SU-DHL-6 (cell line): ENCODE data around the gene MRFAP1L1.

Experiments
- H2AFZ ChIP-seq: fragments of 200-600 bp; sonication (generic); 2 replicates; pipeline ENCODE4 v1.6.1; 2014; ENCODE audit warnings: low read depth, mild to moderate bottlenecking, moderate library complexity, mixed read lengths, antibody characterized with exemption, low read length; ENCODE audit not compliant: severe bottlenecking
- H3F3A ChIP-seq: fragments of 200-600 bp; shearing (Covaris generic); 2 replicates; pipeline ENCODE4 v1.6.0; 2016; ENCODE audit warnings: antibody characterized with exemption, mild to moderate bottlenecking; ENCODE audit not compliant: insufficient read depth
- H3K27ac ChIP-seq: fragments of 200-600 bp; sonication (generic); 2 replicates; pipeline ENCODE4 v1.5.1; 2016; ENCODE audit warnings: low read depth, mild to moderate bottlenecking, low read length, moderate library complexity, mixed read lengths
- H3K27me3 ChIP-seq: fragments of 200-600 bp; sonication (generic), shearing (Covaris generic); 2 replicates; pipeline ENCODE4 v1.6.0; 2014; ENCODE audit warnings: mild to moderate bottlenecking, low read length
- H3K36me3 ChIP-seq: fragments of 200-600 bp; sonication (generic); 2 replicates; pipeline ENCODE4 v1.6.1; 2014; ENCODE audit warnings: mild to moderate bottlenecking, low read length, mixed read lengths
- H3K4me2 ChIP-seq: fragments of 300-600, 200-600 bp; shearing (Covaris generic), sonication (generic); 2 replicates; pipeline ENCODE4 v1.6.0; 2014; ENCODE audit warnings: low read length, low read depth, mild to moderate bottlenecking; ENCODE audit not compliant: poor library complexity, severe bottlenecking
- H3K4me3 ChIP-seq: fragments of 200-600 bp; sonication (generic); 2 replicates; pipeline ENCODE4 v1.5.1; 2014; ENCODE audit warnings: antibody characterized with exemption, low read length, mild to moderate bottlenecking, mixed read lengths; ENCODE audit not compliant: insufficient read depth, poor library complexity, severe bottlenecking
- H3K79me2 ChIP-seq: fragments of 200-600 bp; sonication (generic); 2 replicates; pipeline ENCODE4 v1.6.1; 2014; ENCODE audit warnings: mild to moderate bottlenecking, low read length, moderate library complexity; ENCODE audit not compliant: insufficient read depth
- H3K9ac ChIP-seq: fragments of 200-600 bp; sonication (generic); 2 replicates; pipeline ENCODE4 v1.7.0; 2014; ENCODE audit warnings: mild to moderate bottlenecking, low read length
- H3K9me2 ChIP-seq: fragments of 200-600 bp; sonication (generic); replicated peaks from 2 replicates; pipeline ENCODE4 v1.6.1; 2014; ENCODE audit warnings: low read length; ENCODE audit not compliant: insufficient read depth
- H3K9me3 ChIP-seq: fragments of 200-600 bp; sonication (generic); 2 replicates; pipeline ENCODE4 v1.6.1; 2014; ENCODE audit warnings: low read length, mixed read lengths; ENCODE audit not compliant: insufficient read depth
- H4K20me1 ChIP-seq: fragments of 200-600 bp; sonication (generic); 2 replicates; pipeline ENCODE4 v1.6.1; 2014; ENCODE audit warnings: low read depth, mild to moderate bottlenecking, antibody characterized with exemption, low read length, moderate library complexity, mixed read lengths
- EZH2phosphoT487 ChIP-seq: fragments of 200-600 bp; sonication (generic), shearing (Covaris generic); conservative IDR thresholded peaks from 2 replicates; pipeline ENCODE4 v1.6.1; 2018; ENCODE audit warnings: mild to moderate bottlenecking, antibody characterized with exemption, low read length, moderate library complexity, mixed read lengths
- TF ChIP-seq, protein P1 (sequence below): fragments of 200-600 bp; sonication (generic); IDR thresholded peaks from one replicate; pipeline ENCODE4 v1.5.1; 2017; ENCODE audit warnings: antibody characterized with exemption, mild to moderate bottlenecking, low read length, moderate library complexity; ENCODE audit not compliant: insufficient read depth, poor library complexity, severe bottlenecking

The MRFAP1L1 gene

DNA sequence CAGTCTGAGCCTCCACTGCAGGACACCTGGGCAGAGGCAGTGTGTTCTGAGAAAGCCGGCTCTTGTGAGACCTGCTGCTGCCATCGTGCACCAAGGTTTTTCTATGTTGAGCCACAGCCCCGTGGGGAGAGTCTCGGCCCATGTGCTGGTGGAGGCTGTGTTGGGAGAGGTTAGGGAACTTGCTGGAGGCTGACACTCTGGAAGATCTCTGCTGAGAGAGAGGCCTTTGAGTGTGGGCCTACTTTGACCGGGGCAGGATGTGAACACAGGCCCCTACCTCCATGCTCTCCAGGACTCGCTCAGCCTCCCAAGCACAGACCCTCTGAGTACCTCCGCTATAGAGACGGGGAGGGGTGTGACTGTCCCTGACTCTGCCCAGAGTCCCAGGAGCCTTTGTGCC lies 17.3 kb downstream of the MRFAP1L1 start:
- no peaks in the 10 kb centered on the region for H4K20me1 ChIP-seq
- no peaks in the 10 kb centered on the region for H3K36me3 ChIP-seq
- H3K27me3 ChIP-seq, result no peaks in the 10 kb centered on the region
- H3K9me3 ChIP-seq, result no peaks in the 10 kb centered on the region
- no peak overlapping the region for H3K9ac ChIP-seq
- no peak overlapping the region for H3K4me3 ChIP-seq
- H3F3A ChIP-seq, result no peaks in the 10 kb centered on the region
- no peak overlapping the region for H2AFZ ChIP-seq
- TF ChIP-seq, protein P1, sequence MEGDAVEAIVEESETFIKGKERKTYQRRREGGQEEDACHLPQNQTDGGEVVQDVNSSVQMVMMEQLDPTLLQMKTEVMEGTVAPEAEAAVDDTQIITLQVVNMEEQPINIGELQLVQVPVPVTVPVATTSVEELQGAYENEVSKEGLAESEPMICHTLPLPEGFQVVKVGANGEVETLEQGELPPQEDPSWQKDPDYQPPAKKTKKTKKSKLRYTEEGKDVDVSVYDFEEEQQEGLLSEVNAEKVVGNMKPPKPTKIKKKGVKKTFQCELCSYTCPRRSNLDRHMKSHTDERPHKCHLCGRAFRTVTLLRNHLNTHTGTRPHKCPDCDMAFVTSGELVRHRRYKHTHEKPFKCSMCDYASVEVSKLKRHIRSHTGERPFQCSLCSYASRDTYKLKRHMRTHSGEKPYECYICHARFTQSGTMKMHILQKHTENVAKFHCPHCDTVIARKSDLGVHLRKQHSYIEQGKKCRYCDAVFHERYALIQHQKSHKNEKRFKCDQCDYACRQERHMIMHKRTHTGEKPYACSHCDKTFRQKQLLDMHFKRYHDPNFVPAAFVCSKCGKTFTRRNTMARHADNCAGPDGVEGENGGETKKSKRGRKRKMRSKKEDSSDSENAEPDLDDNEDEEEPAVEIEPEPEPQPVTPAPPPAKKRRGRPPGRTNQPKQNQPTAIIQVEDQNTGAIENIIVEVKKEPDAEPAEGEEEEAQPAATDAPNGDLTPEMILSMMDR, result no peak
- no peak for TF ChIP-seq EZH2phosphoT487
- no peaks in the 10 kb centered on the region for H3K9me2 ChIP-seq
- H3K79me2 ChIP-seq, result no peaks in the 10 kb centered on the region
- H3K27ac ChIP-seq, result no peak overlapping the region
- no peak overlapping the region for H3K4me2 ChIP-seq

DNA sequence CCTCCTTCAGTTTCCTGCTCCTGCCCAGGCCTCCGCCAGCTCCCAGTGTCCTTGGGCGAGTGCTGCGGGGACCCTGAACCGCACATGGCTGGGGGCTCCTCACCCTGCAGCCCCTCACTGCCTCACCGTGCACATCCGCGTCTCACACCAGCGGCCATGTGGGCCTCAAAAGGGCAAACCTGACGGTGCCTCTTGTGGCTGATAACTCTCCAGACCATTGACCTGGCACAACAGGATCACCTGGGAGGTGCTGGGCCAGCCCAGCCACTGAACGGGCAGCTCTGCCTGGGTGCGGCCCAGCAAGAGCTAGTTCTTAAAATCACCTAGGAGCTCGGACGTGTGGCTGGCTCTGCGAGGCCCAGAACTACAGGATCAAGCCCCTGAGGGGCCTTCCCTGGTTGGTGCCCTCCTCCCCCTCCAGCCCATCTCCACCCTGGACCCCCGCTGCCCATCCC lies 20.1 kb downstream of the MRFAP1L1 start:
- no peak overlapping the region for H3K27ac ChIP-seq
- no peak overlapping the region for H3K9ac ChIP-seq
- H3K9me2 ChIP-seq, result no peaks in the 10 kb centered on the region
- H3K9me3 ChIP-seq, result no peaks in the 10 kb centered on the region
- no peaks in the 10 kb centered on the region for H3K79me2 ChIP-seq
- H3F3A ChIP-seq, result no peaks in the 10 kb centered on the region
- TF ChIP-seq, protein P1, result no peak
- no peak for TF ChIP-seq EZH2phosphoT487
- H4K20me1 ChIP-seq, result no peaks in the 10 kb centered on the region
- H3K27me3 ChIP-seq, result no peaks in the 10 kb centered on the region
- no peak overlapping the region for H2AFZ ChIP-seq
- no peak overlapping the region for H3K4me3 ChIP-seq
- no peaks in the 10 kb centered on the region for H3K36me3 ChIP-seq
- H3K4me2 ChIP-seq, result no peak overlapping the region

DNA sequence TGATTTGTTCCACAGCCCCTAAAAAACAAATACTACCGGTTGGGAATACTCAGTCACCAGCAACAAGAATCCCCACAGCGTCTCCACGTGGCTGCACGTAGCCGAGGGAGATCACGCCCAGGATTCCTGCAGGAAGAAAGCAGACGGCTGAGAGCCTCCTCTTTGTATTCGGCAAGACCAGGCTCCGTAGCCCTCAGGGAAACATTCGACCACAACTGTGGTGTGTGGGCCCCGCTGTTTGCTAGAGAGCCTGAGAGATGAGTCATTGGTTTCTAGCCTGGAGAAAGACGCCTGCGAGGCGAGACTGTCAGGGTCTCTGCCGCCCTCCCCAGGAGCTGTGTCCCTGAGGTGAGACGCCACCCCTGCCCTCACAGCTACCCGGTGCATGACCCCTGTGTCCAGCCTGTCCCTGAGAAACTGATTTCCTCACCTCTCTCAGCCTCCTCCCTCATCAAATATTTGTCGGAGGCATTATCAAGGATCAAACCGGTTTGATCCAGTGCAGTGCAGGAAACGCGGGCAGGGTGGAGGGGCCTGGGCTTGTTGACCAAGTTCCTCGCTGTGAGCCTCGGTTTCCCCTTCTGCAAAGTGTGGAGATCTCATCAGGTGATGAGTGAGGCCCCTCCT lies 20.7 kb downstream of the MRFAP1L1 start:
- no peaks in the 10 kb centered on the region for H3K79me2 ChIP-seq
- H3F3A ChIP-seq, result no peaks in the 10 kb centered on the region
- no peak overlapping the region for H3K9ac ChIP-seq
- H3K4me2 ChIP-seq, result no peak overlapping the region
- no peak overlapping the region for H3K27ac ChIP-seq
- no peak overlapping the region for H2AFZ ChIP-seq
- no peaks in the 10 kb centered on the region for H3K9me2 ChIP-seq
- no peaks in the 10 kb centered on the region for H3K9me3 ChIP-seq
- H3K4me3 ChIP-seq, result no peak overlapping the region
- H3K36me3 ChIP-seq, result no peaks in the 10 kb centered on the region
- no peaks in the 10 kb centered on the region for H4K20me1 ChIP-seq
- TF ChIP-seq, protein P1, result no peak
- no peak for TF ChIP-seq EZH2phosphoT487
- no peaks in the 10 kb centered on the region for H3K27me3 ChIP-seq
